Esophagus squamous epithelium (tissue), 4 donors: ENCODE measurements around the gene ZBTB21.

Source experiments
- CTCF ChIP-seq, 6 experiments: fragments of 450-650 bp in 4 of 6; fragments of 200-600 bp in 2 of 6; sonication (generic) in 2 of 6; IDR thresholded peaks; one replicate each; pipeline ENCODE4 v1.5.1; 2016 to 2019; ENCODE audit warnings: antibody characterized with exemption in 6 of 6, mild to moderate bottlenecking in 4 of 6, moderate library complexity in 4 of 6
- POLR2A ChIP-seq, 4 donors: fragments of 450-650 bp; IDR thresholded peaks; one replicate each; pipeline ENCODE4 v1.6.1; 2017; ENCODE audit warnings: antibody characterized with exemption in 4 of 4, mild to moderate bottlenecking in 4 of 4, moderate library complexity in 3 of 4

GRCh38 chr21:42013931-42014330 is 3.8 kb upstream of the ZBTB21 start:
- TF ChIP-seq CTCF (IDR thresholded peaks at IDR 0.05) (no peak), POLR2A (IDR thresholded peaks at IDR 0.05) (no peak)
